HEK293T (cell line): ENCODE results near the gene STX16.

Experiments used
- BHLHE40 ChIP-seq: fragments of 450-650 bp; IDR thresholded peaks from 2 replicates; pipeline ENCODE4 v1.6.1; 2016; ENCODE audit warnings: mild to moderate bottlenecking, moderate library complexity, borderline replicate concordance
- ELF4 ChIP-seq: fragments of 450-650 bp; IDR thresholded peaks from 2 replicates; pipeline ENCODE4 v1.6.1; 2017; ENCODE audit warnings: antibody characterized with exemption
- FOXA1 ChIP-seq: fragments of 450-650 bp; IDR thresholded peaks from 2 replicates; pipeline ENCODE4 v1.6.1; 2016; ENCODE audit warnings: mild to moderate bottlenecking
- FOXK2 ChIP-seq: fragments of 450-650 bp; IDR thresholded peaks from 2 replicates; pipeline ENCODE4 v1.6.1; 2016; ENCODE audit warnings: mild to moderate bottlenecking
- NFRKB ChIP-seq: fragments of 450-650 bp; IDR thresholded peaks from 2 replicates; pipeline ENCODE4 v1.6.1; 2016; ENCODE audit warnings: mild to moderate bottlenecking, moderate library complexity
- SP1 ChIP-seq: fragments of 450-650 bp; IDR thresholded peaks from 2 replicates; pipeline ENCODE4 v1.6.1; 2017
- SUZ12 ChIP-seq: fragments of 450-650 bp; IDR thresholded peaks from 2 replicates; pipeline ENCODE4 v1.6.1; 2016; ENCODE audit warnings: mild to moderate bottlenecking
- TARDBP ChIP-seq: fragments of 450-650 bp; IDR thresholded peaks from 2 replicates; pipeline ENCODE4 v1.6.1; 2016
- TF ChIP-seq, protein P1 (sequence below): fragments of 450-650 bp; IDR thresholded peaks from 2 replicates; pipeline ENCODE4 v1.6.1; 2016

DNA sequence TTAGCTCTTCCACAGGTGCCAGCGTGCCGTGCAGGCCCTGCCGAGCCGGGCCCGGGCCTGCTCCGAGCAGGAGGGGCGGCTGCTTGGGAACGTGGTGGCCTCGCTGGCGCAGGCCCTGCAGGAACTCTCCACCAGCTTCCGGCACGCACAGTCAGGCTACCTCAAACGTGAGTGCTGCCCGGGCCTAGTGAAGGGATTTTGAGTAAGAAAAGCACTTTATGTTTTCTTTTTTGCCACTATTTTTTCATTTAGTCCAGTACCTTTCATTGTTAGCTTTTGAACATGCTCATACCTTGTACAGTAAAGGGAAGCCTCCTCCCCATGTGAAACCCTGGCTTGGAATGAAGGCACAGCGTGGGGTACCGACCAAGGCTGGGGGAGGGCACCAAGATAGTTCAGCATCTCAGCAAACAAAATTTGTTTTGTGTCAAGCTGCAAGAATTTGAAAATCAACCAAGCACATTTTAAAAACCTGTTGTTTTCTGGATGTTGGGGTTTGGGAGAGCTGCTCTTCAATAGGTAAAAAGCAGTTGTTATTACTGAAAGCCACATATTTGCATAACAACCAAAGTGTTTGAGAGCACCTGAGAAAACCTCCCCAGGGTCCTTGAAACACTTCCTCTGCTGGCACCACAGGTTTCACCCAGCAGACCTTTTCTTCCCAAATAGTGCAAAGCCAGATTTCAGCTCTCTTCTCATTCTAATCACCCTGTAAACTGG lies 18.4 kb downstream of the STX16 start:
- no peak for TF ChIP-seq TARDBP
- TF ChIP-seq SP1 = no peak
- no peak for TF ChIP-seq FOXA1
- TF ChIP-seq FOXK2 = no peak
- no peak for TF ChIP-seq BHLHE40
- TF ChIP-seq SUZ12 = no peak
- TF ChIP-seq, protein P1, sequence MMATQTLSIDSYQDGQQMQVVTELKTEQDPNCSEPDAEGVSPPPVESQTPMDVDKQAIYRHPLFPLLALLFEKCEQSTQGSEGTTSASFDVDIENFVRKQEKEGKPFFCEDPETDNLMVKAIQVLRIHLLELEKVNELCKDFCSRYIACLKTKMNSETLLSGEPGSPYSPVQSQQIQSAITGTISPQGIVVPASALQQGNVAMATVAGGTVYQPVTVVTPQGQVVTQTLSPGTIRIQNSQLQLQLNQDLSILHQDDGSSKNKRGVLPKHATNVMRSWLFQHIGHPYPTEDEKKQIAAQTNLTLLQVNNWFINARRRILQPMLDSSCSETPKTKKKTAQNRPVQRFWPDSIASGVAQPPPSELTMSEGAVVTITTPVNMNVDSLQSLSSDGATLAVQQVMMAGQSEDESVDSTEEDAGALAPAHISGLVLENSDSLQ = no peak
- no peak for TF ChIP-seq NFRKB
- TF ChIP-seq ELF4 = no peak
